GM23338 (cell line): Measurements from ENCODE around the gene CCNL1. TPM values are rescaled to one million over a fixed set of nuclear protein-coding genes. Genes with fewer than 3 reads are reported as not detected.
A peak's percentile ranks its signal among the peaks of the same experiment; 100 is the strongest.

ENCODE experiments used
- ATAC-seq: fragments of 200-7000 bp; cut with Tn5 transposase; 3 replicates; pipeline ENCODE4 v1.9.1; 2020
- DNase-seq: peaks from one replicate; pipeline ENCODE4 v3.0.0-alpha.2; 2015; ENCODE audit warnings: low spot score
- H2AFZ ChIP-seq: fragments of 200-600 bp; sonication (generic); 2 replicates; pipeline ENCODE4 v1.8.0; 2016; ENCODE audit warnings: antibody characterized with exemption, mild to moderate bottlenecking, moderate library complexity
- H3F3A ChIP-seq: fragments of 200-600 bp; sonication (generic); replicated peaks from 2 replicates; pipeline ENCODE4 v1.8.0; 2017; ENCODE audit warnings: antibody characterized with exemption, mixed run types, low read depth
- H3K27ac ChIP-seq: fragments of 200-600 bp; sonication (generic); 2 replicates; pipeline ENCODE4 v1.6.1; 2016; ENCODE audit warnings: low read depth
- H3K27me3 ChIP-seq: fragments of 200-600 bp; sonication (generic); 2 replicates; pipeline ENCODE4 v1.8.0; 2016; ENCODE audit warnings: mild to moderate bottlenecking, mixed run types, moderate library complexity; ENCODE audit not compliant: insufficient read depth
- H3K36me3 ChIP-seq: fragments of 200-600 bp; sonication (generic); 2 replicates; pipeline ENCODE4 v1.8.0; 2016; ENCODE audit warnings: mild to moderate bottlenecking; ENCODE audit not compliant: insufficient read depth
- H3K4me1 ChIP-seq: fragments of 200-600 bp; sonication (generic); 2 replicates; pipeline ENCODE4 v1.8.0; 2016; ENCODE audit warnings: mild to moderate bottlenecking, moderate library complexity; ENCODE audit not compliant: insufficient read depth
- H3K4me2 ChIP-seq: fragments of 200-600 bp; sonication (generic); 2 replicates; pipeline ENCODE4 v1.7.1; 2017; ENCODE audit warnings: mixed run types
- H3K4me3 ChIP-seq: fragments of 200-600 bp; sonication (generic); 2 replicates; pipeline ENCODE4 v1.6.1; 2016; ENCODE audit warnings: mixed run types
- H3K79me2 ChIP-seq: fragments of 200-600 bp; sonication (generic); replicated peaks from 2 replicates; pipeline ENCODE4 v1.8.0; 2017; ENCODE audit warnings: mild to moderate bottlenecking; ENCODE audit not compliant: insufficient read depth
- H3K9me2 ChIP-seq: fragments of 200-600 bp; sonication (generic); 2 replicates; pipeline ENCODE4 v1.8.0; 2017; ENCODE audit not compliant: insufficient read depth
- H4K20me1 ChIP-seq: fragments of 200-600 bp; sonication (generic); replicated peaks from 2 replicates; pipeline ENCODE4 v1.8.0; 2017; ENCODE audit warnings: mild to moderate bottlenecking; ENCODE audit not compliant: insufficient read depth
- H3K27ac Mint-ChIP-seq: 2 replicates; pipeline ENCODE4 v1.8.0; 2020; ENCODE audit warnings: inconsistent platforms, mild to moderate bottlenecking, moderate library complexity, mixed read lengths
- H3K27me3 Mint-ChIP-seq: 3 replicates; pipeline ENCODE4 v1.8.0; 2022; ENCODE audit warnings: low read depth, mild to moderate bottlenecking, moderate library complexity, mixed read lengths, inconsistent platforms; ENCODE audit not compliant: insufficient read depth, poor library complexity
- H3K36me3 Mint-ChIP-seq: 3 replicates; pipeline ENCODE4 v1.8.0; 2021; ENCODE audit warnings: low read depth, mild to moderate bottlenecking, inconsistent platforms, moderate library complexity, mixed read lengths
- H3K4me1 Mint-ChIP-seq: 3 replicates; pipeline ENCODE4 v1.8.0; 2020; ENCODE audit warnings: mild to moderate bottlenecking, inconsistent platforms, mixed read lengths
- H3K4me3 Mint-ChIP-seq: 3 replicates; pipeline ENCODE4 v1.8.0; 2021; ENCODE audit warnings: moderate library complexity, mild to moderate bottlenecking, inconsistent platforms, mixed read lengths
- H3K9me3 Mint-ChIP-seq: 3 replicates; pipeline ENCODE4 v1.8.0; 2020; ENCODE audit warnings: moderate library complexity, mild to moderate bottlenecking, inconsistent platforms, mixed read lengths
- CREB1 ChIP-seq: fragments of 250-450 bp; sonication (Bioruptor Pico); IDR thresholded peaks from 2 replicates; pipeline ENCODE4 v1.5.0; 2020; ENCODE audit warnings: low read depth, mild to moderate bottlenecking, moderate library complexity
- CTCF ChIP-seq, 2 experiments: fragments of 200-600 bp in 1 of 2; sonication (generic) in 1 of 2; conservative IDR thresholded peaks; 2 replicates each; pipeline versions ENCODE4 v1.5.1 to v1.6.1; 2016 to 2017; ENCODE audit warnings: antibody characterized with exemption in 2 of 2, low read depth in 2 of 2, mild to moderate bottlenecking in 2 of 2, moderate library complexity in 1 of 2
- ETS1 ChIP-seq: IDR thresholded peaks from 2 replicates; pipeline ENCODE4 v1.6.1; 2016; ENCODE audit warnings: antibody characterized with exemption
- EZH2 ChIP-seq: fragments of 200-600 bp; sonication (generic); IDR thresholded peaks from one replicate; pipeline ENCODE4 v1.8.0; 2017; ENCODE audit warnings: antibody characterized with exemption, mild to moderate bottlenecking, low read depth; ENCODE audit not compliant: unreplicated experiment
- EZH2phosphoT487 ChIP-seq: fragments of 200-600 bp; sonication (generic); IDR thresholded peaks from one replicate; pipeline ENCODE4 v1.8.1; 2018; ENCODE audit warnings: antibody characterized with exemption; ENCODE audit not compliant: unreplicated experiment
- NANOG ChIP-seq: IDR thresholded peaks from 2 replicates; pipeline ENCODE4 v1.6.1; 2016; ENCODE audit warnings: antibody characterized with exemption, borderline replicate concordance
- STAT1 ChIP-seq: IDR thresholded peaks from one replicate; pipeline ENCODE4 v1.6.1; 2016; ENCODE audit warnings: antibody characterized with exemption; ENCODE audit not compliant: unreplicated experiment
- ZNF114 ChIP-seq: fragments of 250-450 bp; sonication (Bioruptor Pico); IDR thresholded peaks from 2 replicates; pipeline ENCODE4 v1.5.0; 2020; ENCODE audit warnings: mild to moderate bottlenecking, moderate library complexity
- polyA plus RNA-seq: library from polyadenylated mRNA; unstranded; fragments of >200 nt; fragmentation: Nextera tagmentation; extraction: Ambion mirVana; gene quantifications from 2 replicates; pipeline ENCODE4 v1.2.1, GENCODE V29; 2016
- total RNA-seq: library from RNA; depleted of rRNA; stranded (reverse); fragments of >200 nt; shearing (Covaris generic); gene quantifications from 2 replicates; pipeline ENCODE4 v1.2.3, GENCODE V29; 2014

Gene CCNL1
- total and polyA plus RNA-seq, 2 experiments from 2014 or later, result 108 to 134 TPM

GRCh38 chr3:157116017-157116416 is 43.9 kb downstream of the CCNL1 start (continued):
- TF ChIP-seq ETS1 (no peak), NANOG (no peak), STAT1 (no peak), EZH2 (no peak), CTCF (conservative IDR thresholded peaks at IDR 0.05; ENCODE audit: low read depth in 2 of 2) (no peak)

GRCh38 chr3:157115069-157116006 is 44.6 kb downstream of the CCNL1 start:
- no peaks in the 10 kb centered on the region for H3K9me3 Mint-ChIP-seq
- no peak overlapping the region for H3K4me2 ChIP-seq
- H3K4me1 Mint-ChIP-seq, result peaks cover 4% of the 10 kb centered on the region; the same call in 1 of the 3 replicates
- H3K27me3 Mint-ChIP-seq, result peaks cover 3% of the 10 kb centered on the region
- no peaks in the 10 kb centered on the region; the same call in 1 of the 2 replicates for H3K36me3 ChIP-seq
- H3K4me3 Mint-ChIP-seq, result no peak overlapping the region
- H3K4me1 ChIP-seq, result no peaks in the 10 kb centered on the region
- ATAC-seq (no peak), DNase-seq (no peak)
- H3K9me2 ChIP-seq, result no peaks in the 10 kb centered on the region; the same call in 1 of the 2 replicates
- no peaks in the 10 kb centered on the region for H3K36me3 Mint-ChIP-seq
- H4K20me1 ChIP-seq, result no peaks in the 10 kb centered on the region
- peaks cover 5% of the 10 kb centered on the region; the same call in 1 of the 2 replicates for H3K27me3 ChIP-seq
- no peak overlapping the region for H3K27ac Mint-ChIP-seq
- H3F3A ChIP-seq, result 0 out of 2 replicates have a peak, but pooled peaks cover 3% of the 10 kb centered on the region
- TF ChIP-seq CREB1 (CRISPR knock-in tag), result no peak
- H3K4me3 ChIP-seq, result no peak overlapping the region
- H3K79me2 ChIP-seq, result no peaks in the 10 kb centered on the region
- peak overlapping the region; percentile 64 for H2AFZ ChIP-seq
- no peak overlapping the region for H3K27ac ChIP-seq

- Mint-ChIP-seq H3K36me3 (no peaks in the 10 kb centered on the region), H3K4me1 (peaks cover 4% of the 10 kb centered on the region; the same call in 1 of the 3 replicates)
Measured at GRCh38 chr3:157113832-157114505, 46.0 kb downstream of the CCNL1 start.

More at GRCh38 chr3:157113832-157114505, 46.0 kb downstream of the CCNL1 start:
- Histone ChIP-seq H3K27me3 (no peaks in the 10 kb centered on the region), H3K4me2 (no peak overlapping the region), H3K9me2 (no peaks in the 10 kb centered on the region; the same call in 1 of the 2 replicates), H3K27ac (no peak overlapping the region), H2AFZ (no peak overlapping the region), H3K79me2 (no peaks in the 10 kb centered on the region), H4K20me1 (no peaks in the 10 kb centered on the region), H3K4me1 (no peaks in the 10 kb centered on the region), H3K36me3 (no peaks in the 10 kb centered on the region), H3K4me3 (no peak overlapping the region), H3F3A (no peaks in the 10 kb centered on the region)
- Mint-ChIP-seq H3K27me3 (peaks cover 3% of the 10 kb centered on the region), H3K4me3 (no peak overlapping the region), H3K9me3 (no peaks in the 10 kb centered on the region), H3K27ac (no peak overlapping the region)
- ATAC-seq (peak; percentile 72), DNase-seq (peak; percentile 42)
- TF ChIP-seq STAT1 (no peak), ZNF114 (CRISPR knock-in tag) (no peak), EZH2phosphoT487 (no peak), CREB1 (CRISPR knock-in tag) (no peak), CTCF (conservative IDR thresholded peaks at IDR 0.05; ENCODE audit: low read depth in 2 of 2) (peak; percentile 45 to 52), ETS1 (no peak)
